GM19395 (cell line): ENCODE measurements around the gene RAB3B.
A peak's percentile ranks its signal among the peaks of the same experiment; 100 is the strongest.
"Not testable (repeated sequence)": the region's sequence is repeated elsewhere in the genome, so short reads cannot be mapped to it uniquely, and the experiment has no call there.

Experiments
- ATAC-seq: cut with Tn5 transposase; IDR thresholded peaks from one replicate; pipeline ENCODE4 v1.9.1; 2021; ENCODE audit warnings: mild to moderate bottlenecking, moderate library complexity; ENCODE audit not compliant: unreplicated experiment

Gene RAB3B

GRCh38 chr1:51875836-51876235, 114.7 kb downstream of the RAB3B start:
- ATAC-seq: no peak

DNA sequence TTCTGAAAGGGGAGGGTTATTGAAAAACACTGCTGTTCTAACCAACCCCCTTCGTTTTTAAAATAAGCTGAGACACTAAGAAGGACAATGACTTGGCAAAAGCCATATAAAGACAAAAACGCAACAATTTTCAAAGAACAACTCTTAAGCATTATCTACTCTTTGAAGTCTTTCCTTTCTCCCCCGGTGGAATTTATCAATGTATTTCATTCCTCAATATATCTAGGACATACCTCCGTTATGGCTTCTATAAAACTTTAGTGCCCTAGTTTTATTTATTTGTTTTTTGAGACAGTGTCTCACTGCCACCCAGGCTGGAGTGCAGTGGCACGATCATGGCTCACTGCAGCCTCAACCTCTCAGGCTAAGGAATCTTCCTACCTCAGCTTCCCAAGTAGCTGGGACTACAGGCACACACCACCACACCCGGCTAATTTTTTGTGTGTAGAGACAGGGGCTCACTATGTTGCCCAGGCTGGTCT, 115.2 kb downstream of the RAB3B start:
- ATAC-seq: no peak

- ATAC-seq: not testable (repeated sequence)
These were observed 117.2 kb downstream of the RAB3B start for GRCh38 chr1:51873270-51873669.

GRCh38 chr1:51871351-51871975, 119.0 kb downstream of the RAB3B start:
- ATAC-seq: peak; percentile 59

DNA sequence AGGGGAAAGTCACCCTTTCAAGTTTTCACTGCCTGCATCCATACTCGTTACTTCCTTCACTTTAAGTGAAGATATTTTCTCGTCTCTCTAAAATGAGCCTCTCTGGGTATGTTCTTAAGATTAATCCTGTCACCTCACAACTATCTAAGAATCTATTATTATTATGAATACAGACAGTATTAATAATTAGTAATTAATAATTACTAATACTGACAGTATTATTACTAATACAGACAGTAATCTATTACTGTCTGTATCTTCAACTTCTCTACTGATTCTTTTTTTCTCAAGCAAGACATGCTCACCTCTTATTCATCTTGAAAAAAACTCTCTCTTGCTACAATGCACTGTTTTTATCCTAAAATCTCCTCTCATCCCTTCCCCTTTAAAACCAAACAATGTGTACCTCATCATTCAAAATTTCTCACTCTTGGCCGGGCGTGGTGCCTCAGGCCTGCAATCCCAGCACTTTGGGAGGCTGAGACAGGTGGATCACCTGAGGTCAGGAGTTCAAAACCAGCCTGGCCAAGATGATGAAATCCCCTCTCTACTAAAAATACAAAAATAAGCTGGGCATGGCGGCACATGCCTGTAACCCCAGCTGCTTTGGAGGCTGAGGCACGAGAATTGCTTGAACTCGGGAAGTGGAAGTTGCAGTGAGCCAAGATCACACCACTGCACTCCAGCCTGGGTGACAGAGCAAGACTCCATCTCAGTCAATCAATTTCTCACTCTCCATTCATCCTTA, 119.7 kb downstream of the RAB3B start:
- ATAC-seq: no peak

DNA sequence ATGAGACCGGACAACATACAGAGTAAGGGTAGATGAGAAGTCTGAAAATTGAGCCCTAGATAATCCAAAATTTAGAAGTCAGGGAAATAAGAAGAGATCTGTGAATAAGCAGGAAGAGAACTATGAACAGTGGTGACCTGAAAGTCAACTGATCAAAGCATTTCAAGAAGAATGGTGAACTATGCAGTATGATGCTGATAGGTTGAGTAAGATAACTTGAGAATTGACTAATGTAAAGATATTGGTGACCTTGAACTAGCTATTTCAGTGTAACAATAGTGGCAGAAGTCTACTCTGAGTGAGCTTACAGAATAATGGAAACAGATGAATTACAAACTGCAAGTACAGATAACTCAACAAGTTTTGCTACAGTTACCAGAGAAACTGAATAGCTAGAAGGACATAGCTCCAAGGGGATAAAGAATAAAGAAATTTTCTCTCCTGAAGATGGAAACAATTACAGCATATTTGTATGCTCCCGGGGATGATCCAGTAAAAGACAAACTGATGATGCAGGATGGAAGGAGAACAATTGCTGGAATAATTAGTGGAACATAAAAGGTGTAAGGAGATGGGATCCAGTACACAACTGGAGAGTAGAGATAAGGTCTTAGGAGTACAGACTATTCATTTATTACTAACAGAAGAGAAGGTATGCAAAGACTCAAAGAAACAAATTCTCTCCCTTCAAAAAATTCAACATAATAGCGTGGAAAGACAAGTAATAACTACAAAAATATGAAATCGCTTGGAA, 122.8 kb downstream of the RAB3B start:
- no peak for ATAC-seq

DNA sequence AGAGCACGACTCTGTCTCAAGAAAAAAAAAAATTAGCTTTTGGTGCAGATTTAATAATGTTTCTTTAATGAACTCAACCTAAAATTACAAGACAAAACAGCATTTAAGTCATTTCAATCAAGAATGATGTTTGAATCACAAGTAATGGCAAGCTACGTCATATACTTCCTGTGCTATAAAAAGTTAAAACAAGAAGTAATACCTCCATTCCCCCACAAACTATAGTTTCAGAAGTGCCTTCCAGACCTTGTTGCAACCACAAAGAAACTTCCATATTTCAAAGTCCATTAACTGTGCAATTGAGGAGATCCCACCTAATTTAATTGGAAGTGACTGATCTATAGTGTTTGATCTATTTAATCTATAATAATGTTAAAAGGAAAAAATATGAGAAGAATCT, 127.1 kb downstream of the RAB3B start:
- peak; percentile 77 for ATAC-seq

DNA sequence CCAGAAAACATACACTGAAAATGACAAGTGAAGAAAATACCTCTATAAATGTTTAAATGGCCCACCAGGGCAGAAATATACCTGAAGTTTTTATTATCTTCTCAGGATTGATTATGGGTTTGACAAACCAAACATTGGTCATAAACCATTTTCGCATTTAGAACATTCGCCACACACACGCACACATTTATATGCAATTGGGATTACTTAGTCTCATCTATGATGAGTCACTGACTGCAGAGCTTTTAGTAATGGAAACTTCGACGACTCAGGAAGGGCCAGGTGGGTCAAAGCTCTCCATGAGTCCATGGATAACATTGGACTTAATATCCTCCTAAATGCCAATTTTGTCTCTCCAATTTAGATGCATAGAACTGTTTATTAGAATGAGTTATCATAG, 128.8 kb downstream of the RAB3B start:
- no peak for ATAC-seq

GRCh38 chr1:51859735-51860134, 130.8 kb downstream of the RAB3B start:
- no peak for ATAC-seq

DNA sequence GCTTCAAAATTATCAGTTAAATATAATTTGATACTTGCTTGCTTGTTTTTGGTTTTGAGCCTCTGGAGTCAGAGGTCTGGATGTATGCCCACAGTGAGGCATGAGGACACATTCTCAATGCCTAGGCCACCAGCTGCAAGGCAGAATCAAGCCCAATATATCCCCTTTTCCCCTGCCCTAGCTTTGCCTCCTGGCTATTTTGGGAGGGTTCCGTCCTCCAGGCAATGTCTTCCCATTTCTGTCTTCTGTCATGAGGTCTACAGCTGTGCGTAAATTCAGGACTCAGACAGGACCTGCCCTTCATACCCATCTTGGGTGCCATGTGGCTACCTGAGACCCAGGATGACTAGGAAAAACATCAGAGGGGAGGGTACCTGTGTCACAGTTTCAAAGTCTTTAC, 131.2 kb downstream of the RAB3B start:
- no peak for ATAC-seq

- ATAC-seq: no peak
These were observed 131.6 kb downstream of the RAB3B start for GRCh38 chr1:51858892-51859291.
